ENCODE measurements around the gene EFTUD2.

GRCh38 chr17:44826123-44826790 lies 73.0 kb downstream of the EFTUD2 start:
- TF ChIP-seq EZH2 (IDR thresholded peaks at IDR 0.05; ENCODE audit: borderline replicate concordance) (no peak), CTCF (IDR thresholded peaks at IDR 0.05; ENCODE audit: poor library complexity) (no peak), EZH2phosphoT487 (IDR thresholded peaks at IDR 0.05; ENCODE audit: low read depth, severe bottlenecking, unreplicated experiment) (no peak)

All from hepatocyte (in vitro differentiated cells).